PC-9 (cell line): ENCODE data around the gene PIK3R4. TPM values are rescaled to one million over a fixed set of nuclear protein-coding genes. Genes with fewer than 3 reads are reported as not detected.

ENCODE experiments used
- BruUV-seq: library from RNA; stranded (reverse); fragments of 400-500 nt; replicated peaks from 2 replicates; lab custom pipeline; 2021; lab: Mats Ljungman, UMichigan
- CTCF ChIA-PET: fragments of 300-600 bp; sonication (Branson Sonifier 250); formaldehyde crosslinking; loops from one replicate; lab custom pipeline; 2022; ENCODE audit warnings: antibody characterized with exemption; lab: Charles Lee
- POLR2A ChIA-PET: fragments of 300-600 bp; sonication (Branson Sonifier 250); formaldehyde crosslinking; loops from one replicate; lab custom pipeline; 2022; ENCODE audit warnings: antibody characterized with exemption; ENCODE audit not compliant: unreplicated experiment; lab: Charles Lee
- DNase-seq, 2 experiments: peaks; one replicate each; pipeline versions ENCODE4 v3.0.0 to v3.0.0-alpha.2; 2015 to 2022; ENCODE audit warnings: mixed read lengths in 1 of 2
- H2AFZ ChIP-seq: fragments of 200-600 bp; sonication (generic); 2 replicates; pipeline ENCODE4 v1.8.1; 2017; ENCODE audit warnings: antibody characterized with exemption
- H3F3A ChIP-seq: fragments of 200-600 bp; sonication (generic); 2 replicates; pipeline ENCODE4 v1.8.1; 2017; ENCODE audit warnings: antibody characterized with exemption, mild to moderate bottlenecking, low read depth; ENCODE audit not compliant: insufficient read depth
- H3K27ac ChIP-seq: fragments of 200-600 bp; sonication (generic); 2 replicates; pipeline ENCODE4 v1.6.1; 2016; ENCODE audit warnings: mixed run types
- H3K27me3 ChIP-seq: fragments of 200-600 bp; sonication (generic); 2 replicates; pipeline ENCODE4 v1.6.1; 2016; ENCODE audit warnings: low read depth, mixed run types; ENCODE audit not compliant: insufficient read depth
- H3K36me3 ChIP-seq: fragments of 200-600 bp; sonication (generic); 2 replicates; pipeline ENCODE4 v1.6.1; 2016; ENCODE audit warnings: low read depth, mixed run types
- H3K4me1 ChIP-seq: fragments of 200-600 bp; sonication (generic); replicated peaks from 2 replicates; pipeline ENCODE4 v1.6.1; 2016; ENCODE audit warnings: mixed run types; ENCODE audit not compliant: insufficient read depth
- H3K4me2 ChIP-seq: fragments of 200-600 bp; sonication (generic); 2 replicates; pipeline ENCODE4 v1.6.1; 2017; ENCODE audit warnings: mixed run types
- H3K4me3 ChIP-seq: fragments of 200-600 bp; sonication (generic); 2 replicates; pipeline ENCODE4 v1.6.1; 2016; ENCODE audit warnings: mixed run types
- H3K79me2 ChIP-seq: fragments of 200-600 bp; sonication (generic); 2 replicates; pipeline ENCODE4 v1.6.1; 2017; ENCODE audit warnings: low read depth, mixed run types
- H3K9me2 ChIP-seq: fragments of 200-600 bp; sonication (generic); 2 replicates; pipeline ENCODE4 v1.8.1; 2017; ENCODE audit warnings: mild to moderate bottlenecking; ENCODE audit not compliant: insufficient read depth
- H3K9me3 ChIP-seq: fragments of 200-600 bp; sonication (generic); 2 replicates; pipeline ENCODE4 v1.8.1; 2016; ENCODE audit warnings: low read depth; ENCODE audit not compliant: insufficient read depth
- H4K20me1 ChIP-seq: fragments of 200-600 bp; sonication (generic); 2 replicates; pipeline ENCODE4 v1.8.1; 2017; ENCODE audit not compliant: insufficient read depth
- CTCF ChIP-seq: fragments of 200-600 bp; sonication (generic); conservative IDR thresholded peaks from 2 replicates; pipeline ENCODE4 v1.6.1; 2017; ENCODE audit warnings: mixed run types, antibody characterized with exemption, mild to moderate bottlenecking, moderate library complexity
- EZH2 ChIP-seq: fragments of 200-600 bp; sonication (generic); IDR thresholded peaks from 2 replicates; pipeline ENCODE4 v1.8.0; 2017; ENCODE audit warnings: antibody characterized with exemption, low read depth
- intact Hi-C: fragments of 100-400 bp; cut with micrococcal nuclease; formaldehyde crosslinking; loops from one replicate; pipeline ENCODE4 v1.10.0; 2022; ENCODE audit not compliant: unreplicated experiment
- total RNA-seq: library from RNA; stranded (reverse); gene quantifications from 2 replicates; pipeline ENCODE4 v1.2.3, GENCODE V29; 2021

Gene PIK3R4
- total RNA-seq, 1 experiment from 2014 or later: 35.2 TPM

GRCh38 chr3:130648293-130648692, 98.3 kb downstream of the PIK3R4 start:
- no TSS peak for BruUV-seq
- H3K36me3 ChIP-seq: no peaks in the 10 kb centered on the region
- H3K9me3 ChIP-seq: no peaks in the 10 kb centered on the region
- no peak for TF ChIP-seq EZH2
- no peak for TF ChIP-seq CTCF
- no peaks in the 10 kb centered on the region for H3F3A ChIP-seq
- ChIA-PET POLR2A (no interaction called here), CTCF (interaction anchor here (0.7 kb wide), 1 partner anchor 88 kb away, joined by 3 read pairs; no protein-coding TSS in a partner anchor)
- H3K9me2 ChIP-seq: no peaks in the 10 kb centered on the region
- no peak overlapping the region for H3K4me3 ChIP-seq
- DNase-seq: no peak
- H4K20me1 ChIP-seq: no peaks in the 10 kb centered on the region
- no peak overlapping the region for H2AFZ ChIP-seq
- H3K27ac ChIP-seq: no peak overlapping the region
- peaks cover 8% of the 10 kb centered on the region; the same call in 1 of the 2 replicates for H3K27me3 ChIP-seq
- intact Hi-C loops: no loop called here
- no peaks in the 10 kb centered on the region for H3K4me1 ChIP-seq
- H3K4me2 ChIP-seq: no peak overlapping the region
- H3K79me2 ChIP-seq: no peaks in the 10 kb centered on the region

GRCh38 chr3:130645261-130645660, 101.4 kb downstream of the PIK3R4 start:
- Histone ChIP-seq H3K79me2 (no peaks in the 10 kb centered on the region), H3K36me3 (no peaks in the 10 kb centered on the region), H3K4me3 (no peak overlapping the region), H3K4me1 (no peaks in the 10 kb centered on the region), H3F3A (no peaks in the 10 kb centered on the region), H4K20me1 (no peaks in the 10 kb centered on the region), H3K4me2 (no peak overlapping the region), H3K27me3 (peaks cover 8% of the 10 kb centered on the region; the same call in 1 of the 2 replicates), H3K27ac (no peak overlapping the region), H2AFZ (no peak overlapping the region), H3K9me2 (no peaks in the 10 kb centered on the region), H3K9me3 (no peaks in the 10 kb centered on the region)
- TF ChIP-seq EZH2 (no peak), CTCF (no peak)
- intact Hi-C loops: no loop called here
- DNase-seq: no peak
- POLR2A ChIA-PET: no interaction called here
- CTCF ChIA-PET: no interaction called here
- no TSS peak for BruUV-seq

- Histone ChIP-seq H3K4me3 (no peak overlapping the region), H3K27me3 (peaks cover 12% of the 10 kb centered on the region; the same call in 1 of the 2 replicates), H3F3A (no peaks in the 10 kb centered on the region), H3K79me2 (no peaks in the 10 kb centered on the region), H3K9me2 (no peaks in the 10 kb centered on the region), H3K27ac (no peak overlapping the region), H3K4me2 (no peak overlapping the region), H4K20me1 (no peaks in the 10 kb centered on the region), H2AFZ (no peak overlapping the region), H3K4me1 (no peaks in the 10 kb centered on the region), H3K36me3 (no peaks in the 10 kb centered on the region), H3K9me3 (no peaks in the 10 kb centered on the region)
- BruUV-seq: no TSS peak
- no peak for DNase-seq
- ChIA-PET CTCF (no interaction called here), POLR2A (no interaction called here)
- intact Hi-C loops: no loop called here
- TF ChIP-seq CTCF (no peak), EZH2 (no peak)
Observed at GRCh38 chr3:130644628-130645253, 101.9 kb downstream of the PIK3R4 start.
